Pulmonary artery endothelial cell (primary cell): ENCODE results near the gene MRTFB. TPM values are rescaled to one million over a fixed set of nuclear protein-coding genes. Genes with fewer than 3 reads are reported as not detected.

Source experiments
- DNase-seq: peaks from one replicate; pipeline ENCODE4 v3.0.0-alpha.2; 2011; ENCODE audit warnings: low read depth, low spot score
- total RNA-seq: library from RNA; depleted of rRNA; stranded (reverse); fragments of >200 nt; gene quantifications from 2 replicates; pipeline ENCODE4 v1.2.3, GENCODE V29; 2014

MRTFB gene
- total RNA-seq, 1 donor from 2014 or later = 11.1 TPM

- DNase-seq = no peak
Measured at GRCh38 chr16:14307527-14308367, 236.6 kb downstream of the MRTFB start.

- DNase-seq = no peak
Measured at GRCh38 chr16:14308368-14308723, 237.2 kb downstream of the MRTFB start.

GRCh38 chr16:14309001-14309886 is 238.1 kb downstream of the MRTFB start:
- DNase-seq = no peak

DNA sequence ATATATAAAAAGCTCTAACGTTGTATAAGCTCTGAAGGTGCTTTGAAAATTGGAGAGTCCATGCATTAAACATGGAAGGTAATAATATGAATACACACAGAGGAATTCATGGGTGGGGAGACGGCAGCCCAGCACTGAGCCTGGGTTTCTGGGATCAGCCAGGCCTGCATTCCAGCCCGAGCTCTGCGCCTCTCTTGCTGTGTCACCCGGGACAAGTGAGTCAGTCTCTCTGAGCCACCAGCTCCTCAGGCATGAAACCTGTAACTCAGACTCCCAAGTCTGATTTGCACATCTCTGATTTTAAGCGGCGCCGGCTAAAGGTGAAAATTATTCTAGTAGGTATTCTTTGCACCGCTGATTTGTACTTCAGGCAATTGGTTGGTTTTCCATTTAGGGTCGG is 238.8 kb downstream of the MRTFB start:
- DNase-seq = no peak

- DNase-seq = no peak
Measured at GRCh38 chr16:14310519-14310991, 239.4 kb downstream of the MRTFB start.

- DNase-seq = no peak
Measured at GRCh38 chr16:14314116-14314515, 243.0 kb downstream of the MRTFB start.

- DNase-seq = no peak
Measured at GRCh38 chr16:14315683-14316320, 244.7 kb downstream of the MRTFB start.

Other genes with a start within 250 kb of the MRTFB start
- 9.7 and 11.7 TPM in 2 replicates for gene ERCC4, start 151.2 kb upstream of the MRTFB start, total RNA-seq